GM21576 (cell line): ENCODE measurements around the gene SMIM27.
A peak's percentile ranks its signal among the peaks of the same experiment; 100 is the strongest.

Experiments
- ATAC-seq: cut with Tn5 transposase; IDR thresholded peaks from one replicate; pipeline ENCODE4 v1.9.1; 2021; ENCODE audit warnings: mild to moderate bottlenecking, moderate library complexity; ENCODE audit not compliant: unreplicated experiment

Gene SMIM27

GRCh38 chr9:32554107-32554506 is 2.0 kb downstream of the SMIM27 start:
- ATAC-seq = no peak

DNA sequence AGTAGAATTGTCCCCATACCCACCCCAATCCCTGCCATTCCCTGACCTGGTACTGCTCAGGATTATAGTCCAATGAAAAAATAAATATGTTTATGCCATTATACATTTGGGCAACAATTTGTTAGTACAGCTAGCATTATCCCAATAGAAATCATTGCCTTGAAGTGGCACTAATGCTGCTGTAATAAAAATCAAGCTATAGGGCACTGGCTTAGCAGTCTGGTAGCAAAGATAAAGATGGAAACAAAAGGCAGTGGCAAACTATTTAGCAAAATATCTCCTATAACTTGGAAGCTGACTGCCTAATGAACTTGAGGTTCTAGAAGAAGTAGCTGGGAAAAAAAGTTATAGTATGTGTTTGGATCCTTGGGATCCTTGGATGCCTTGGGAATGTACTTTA is 2.5 kb downstream of the SMIM27 start:
- ATAC-seq = no peak

DNA sequence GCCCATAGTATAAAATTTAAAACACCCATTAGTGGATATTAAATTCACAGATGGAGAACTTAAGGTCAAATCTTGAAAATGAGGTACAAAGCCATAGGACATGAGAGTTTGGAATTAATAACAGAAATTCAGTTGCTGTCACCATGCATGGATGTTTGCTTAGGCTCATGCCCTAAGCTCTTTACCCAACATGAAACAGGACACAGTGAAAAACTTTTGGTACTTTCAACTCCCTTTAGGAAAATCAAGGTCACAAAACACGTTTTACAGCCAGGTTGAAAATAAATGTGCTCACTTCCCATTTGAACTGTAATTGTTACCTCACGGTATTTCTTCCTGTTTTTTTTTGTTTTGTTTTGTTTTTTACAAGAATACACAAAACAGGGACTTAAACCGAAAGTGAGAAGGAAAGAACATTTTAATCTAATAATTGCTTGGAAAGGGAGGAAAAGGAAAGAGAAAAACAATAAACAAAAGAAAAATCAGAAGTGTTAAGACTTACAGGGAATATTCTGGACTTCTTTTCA is 6.3 kb downstream of the SMIM27 start:
- no peak for ATAC-seq

- ATAC-seq = no peak
Observed at GRCh38 chr9:32565967-32566366, 13.8 kb downstream of the SMIM27 start.

DNA sequence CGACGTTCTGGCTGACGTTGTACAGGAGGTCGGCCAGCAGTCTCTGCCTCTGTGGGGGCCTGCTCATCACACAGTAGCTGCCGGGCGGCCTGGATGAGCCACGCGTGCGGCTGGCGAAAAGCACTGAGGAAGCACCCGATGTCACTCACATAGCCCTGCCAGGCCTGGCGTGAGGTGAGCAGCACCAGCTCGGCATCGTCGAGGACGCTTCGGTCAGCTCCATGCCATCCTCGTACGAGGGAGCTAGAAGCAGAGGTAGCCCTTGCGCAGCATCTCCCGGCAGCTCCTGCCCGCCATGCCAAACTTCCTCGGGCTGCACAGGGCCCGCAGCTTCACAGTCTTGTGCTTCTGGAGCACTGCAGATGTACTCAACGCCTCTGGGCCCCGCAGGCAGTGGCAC is 14.6 kb downstream of the SMIM27 start:
- no peak for ATAC-seq

DNA sequence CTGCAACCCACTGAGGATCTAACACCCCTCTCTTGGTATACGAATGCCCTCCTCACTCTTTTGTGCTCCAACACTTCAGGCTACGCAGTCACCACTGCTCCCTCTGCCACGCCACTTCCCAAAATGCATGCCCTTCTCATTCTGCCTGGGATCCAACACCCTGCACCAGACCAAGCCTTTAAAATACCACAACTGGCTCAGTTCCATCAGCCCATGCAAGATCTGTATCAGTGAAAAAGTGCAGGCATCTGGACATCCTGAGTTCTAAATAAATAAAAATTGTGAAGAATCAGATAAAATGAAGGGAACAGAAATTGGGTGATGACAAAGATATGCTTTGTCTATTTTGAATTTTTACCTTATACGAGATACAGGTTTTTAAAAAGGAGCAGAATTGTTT is 18.1 kb downstream of the SMIM27 start:
- ATAC-seq = no peak

- peak; percentile 95 for ATAC-seq
Observed at GRCh38 chr9:32571969-32572899, 20.1 kb downstream of the SMIM27 start.

DNA sequence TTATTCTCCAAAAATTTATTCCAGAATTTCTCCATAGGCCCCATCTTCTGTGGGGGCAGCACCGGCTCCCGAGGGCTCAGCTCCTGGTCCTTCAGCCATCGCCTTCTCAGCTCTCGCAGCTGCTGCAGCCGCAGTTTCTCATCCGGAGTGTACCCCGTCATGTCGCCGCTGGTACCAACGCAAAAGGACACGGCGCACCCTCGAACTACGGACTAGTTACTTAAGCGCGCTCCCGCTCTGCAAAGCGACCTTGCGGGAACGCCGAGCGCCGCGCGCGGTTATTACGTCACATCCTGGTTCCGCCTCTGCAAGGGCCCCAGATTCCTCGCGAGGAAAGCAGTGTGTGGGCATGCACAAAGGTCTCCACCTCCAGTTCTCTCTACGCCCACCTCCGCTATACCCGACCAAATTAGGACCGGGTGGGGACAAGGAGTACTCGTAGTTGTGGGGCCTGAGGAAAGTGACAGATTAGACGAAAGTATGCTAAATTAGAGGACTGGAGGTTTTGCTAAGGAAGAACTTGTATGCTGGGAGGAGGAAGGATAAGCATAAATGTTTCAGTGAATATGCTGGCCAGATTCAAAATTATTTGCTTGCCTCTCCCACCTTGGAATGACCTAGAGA is 20.9 kb downstream of the SMIM27 start, which contains the start of gene NDUFB6:
Gene NDUFB6 (minus strand): TSS at position 260 of the 624 bp plus-strand sequence. CDS start 99 bp downstream, at position 161.
- peak; percentile 73 for ATAC-seq

GRCh38 chr9:32573821-32574220 is 21.7 kb downstream of the SMIM27 start:
- ATAC-seq = no peak

- no peak for ATAC-seq
Observed at GRCh38 chr9:32574858-32575257, 22.7 kb downstream of the SMIM27 start.

DNA sequence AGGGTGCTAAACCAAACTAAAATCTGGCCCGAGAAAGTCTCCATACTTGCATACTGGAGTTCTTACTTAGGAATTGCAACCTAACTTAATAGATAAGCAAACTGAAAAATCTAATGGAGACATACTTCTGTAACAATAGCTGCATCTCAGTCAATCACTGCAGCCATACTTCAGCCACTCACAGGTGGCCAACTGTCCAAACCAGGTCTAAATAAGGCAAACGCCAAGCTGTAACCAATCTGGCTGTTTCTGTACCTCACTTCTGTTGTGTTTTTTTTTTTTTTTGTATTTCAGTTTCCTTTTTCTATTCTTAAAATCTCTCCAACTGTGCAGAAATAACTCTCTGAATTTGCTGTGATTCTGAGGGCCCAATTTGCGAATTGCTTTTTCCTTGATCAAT is 25.2 kb downstream of the SMIM27 start:
- no peak for ATAC-seq

DNA sequence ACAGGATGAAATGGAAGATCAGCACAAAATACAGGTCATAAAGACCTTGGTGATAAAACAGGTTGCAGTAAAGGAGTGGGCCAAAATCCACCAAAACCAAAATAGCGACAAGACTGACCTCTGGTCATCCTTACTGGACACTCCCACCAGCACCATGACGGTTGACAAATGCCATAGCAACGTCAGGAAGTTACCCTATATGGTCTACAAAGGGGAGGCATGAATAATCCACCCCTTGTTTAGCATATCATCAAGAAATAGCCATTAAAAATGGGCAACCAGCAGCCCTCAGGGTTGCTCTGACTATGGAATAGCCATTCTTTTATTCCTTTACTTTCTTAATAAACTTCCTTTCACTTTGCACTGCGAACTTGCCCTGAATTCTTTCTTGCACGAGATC is 26.8 kb downstream of the SMIM27 start:
- no peak for ATAC-seq

DNA sequence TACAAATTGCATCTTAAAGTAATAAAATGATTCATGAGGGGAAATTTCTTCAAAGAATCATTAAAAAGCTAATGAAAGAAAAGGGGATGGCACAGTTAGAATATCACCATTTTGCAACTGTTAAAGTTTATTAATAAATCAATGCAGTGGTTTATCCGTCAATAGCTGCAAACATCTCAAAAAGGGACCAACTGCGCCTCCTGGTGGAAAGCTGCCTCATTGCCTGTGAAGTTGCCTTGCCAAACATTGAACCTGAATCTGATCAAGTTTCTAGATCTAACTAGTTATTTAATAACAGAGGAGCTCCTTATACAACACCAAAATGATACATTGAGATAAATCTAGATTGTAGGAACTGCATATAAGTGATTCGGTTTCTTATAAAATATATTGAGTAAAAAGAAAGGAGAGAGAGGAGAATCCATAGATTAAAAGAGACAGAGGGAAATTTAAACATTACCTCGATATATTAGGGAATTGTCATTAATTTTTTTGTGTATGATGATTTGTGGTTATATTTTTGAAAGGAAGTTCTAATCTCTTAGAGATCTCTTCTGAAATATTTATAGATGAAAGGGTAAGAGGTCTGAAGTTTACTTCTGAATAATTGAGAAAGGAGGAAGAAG is 27.7 kb downstream of the SMIM27 start:
- ATAC-seq = no peak

- no peak for ATAC-seq
Observed at GRCh38 chr9:32580631-32581300, 28.6 kb downstream of the SMIM27 start.

DNA sequence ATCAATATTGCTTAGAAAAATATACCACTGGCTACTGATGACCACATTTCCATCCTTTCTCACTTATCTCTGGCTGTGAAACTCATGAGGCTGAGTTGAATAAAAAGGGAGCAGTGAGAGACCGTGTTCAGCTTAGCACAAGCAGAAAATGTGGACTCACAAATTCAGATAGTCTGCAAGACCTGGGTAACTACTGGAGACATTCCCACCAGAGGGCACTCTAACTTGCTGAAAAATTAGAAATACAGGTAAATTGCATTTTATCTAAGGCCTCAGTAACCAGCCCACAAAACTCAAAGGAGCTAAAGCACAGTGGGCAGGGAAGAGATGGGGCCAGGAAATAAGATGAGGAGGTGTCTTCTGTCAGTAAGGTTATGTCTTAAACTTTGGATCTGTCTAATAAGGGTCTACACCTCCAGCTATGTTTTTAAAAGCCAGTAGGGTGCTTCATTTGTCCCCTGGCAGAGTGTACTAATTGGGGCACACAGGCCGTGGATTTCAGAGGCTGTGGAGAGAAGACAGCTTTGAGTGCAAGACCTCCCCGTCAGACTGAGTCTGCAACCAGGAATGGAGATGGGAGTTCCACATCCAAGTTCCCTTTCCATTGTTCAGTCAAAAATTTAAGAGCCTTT is 29.5 kb downstream of the SMIM27 start:
- ATAC-seq = peak; percentile 49

DNA sequence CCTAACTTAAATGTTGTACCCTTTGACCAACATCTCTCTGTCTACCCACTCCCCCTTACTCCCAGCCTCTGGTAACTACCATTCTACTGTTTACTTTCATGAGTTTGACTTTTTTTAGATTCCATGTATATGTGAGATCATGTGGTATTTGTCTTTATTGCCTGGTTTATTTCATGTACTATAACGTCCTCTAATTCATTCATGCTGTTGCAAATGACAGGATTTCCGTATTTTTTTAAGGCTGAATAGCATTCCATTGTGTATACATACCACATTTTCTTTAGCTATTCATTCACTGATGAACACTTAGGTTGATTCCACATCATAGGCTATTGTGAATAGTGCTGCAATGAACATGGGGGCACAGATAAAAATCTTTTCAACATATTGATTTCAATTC is 32.7 kb downstream of the SMIM27 start:
- no peak for ATAC-seq

GRCh38 chr9:32587901-32588300 is 35.8 kb downstream of the SMIM27 start:
- ATAC-seq = no peak

- ATAC-seq = peak; percentile 63
Observed at GRCh38 chr9:32589083-32589723, 37.1 kb downstream of the SMIM27 start.

DNA sequence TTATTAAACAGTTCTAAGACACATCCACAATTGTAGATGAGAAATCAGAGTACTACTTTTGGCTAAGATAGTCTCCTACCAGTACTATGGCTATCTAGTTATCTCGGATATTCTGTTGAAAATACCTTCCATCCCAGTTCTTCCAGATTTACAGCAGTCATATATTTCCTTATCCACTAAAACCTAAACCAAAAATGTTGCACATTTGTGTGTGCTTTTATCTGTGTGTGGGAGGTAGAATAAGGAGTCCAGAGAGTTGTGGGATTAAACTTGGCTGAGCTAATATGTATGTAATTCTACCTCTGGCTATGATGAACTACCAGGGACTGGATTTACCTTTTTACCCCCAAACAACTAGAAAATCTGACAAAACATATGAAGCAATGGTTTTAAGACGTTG is 38.3 kb downstream of the SMIM27 start:
- ATAC-seq = no peak

DNA sequence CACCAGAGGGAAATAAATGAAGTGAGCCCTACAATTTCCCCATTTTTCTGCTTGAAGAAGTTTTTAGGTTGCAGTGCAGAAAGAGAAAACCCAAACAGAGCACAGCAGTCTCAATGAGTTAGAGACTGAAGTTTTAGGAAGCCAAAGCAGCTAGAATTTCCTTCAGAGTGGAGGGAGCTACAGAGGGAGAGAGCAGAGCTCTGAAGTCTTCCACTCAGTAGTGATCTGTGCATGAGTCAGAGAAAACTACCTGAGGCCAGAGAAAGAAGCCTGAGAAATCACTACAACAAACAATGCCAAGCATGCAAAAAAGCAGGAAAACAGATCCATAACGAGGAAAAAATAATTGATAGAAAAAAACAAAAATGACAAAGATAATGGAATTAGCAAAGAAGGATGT is 38.8 kb downstream of the SMIM27 start:
- ATAC-seq = no peak
